Calu3 (cell line): ENCODE data around the gene ARHGEF16. TPM values are rescaled to one million over a fixed set of nuclear protein-coding genes. Genes with fewer than 3 reads are reported as not detected.

Source experiments
- total RNA-seq: library from RNA; stranded (reverse); gene quantifications from 2 replicates; pipeline ENCODE4 v1.2.3, GENCODE V29; 2022

The ARHGEF16 gene
- total RNA-seq, 1 experiment from 2014 or later, result 24.2 TPM

Other genes with a start within 250 kb of the ARHGEF16 start
- gene MEGF6, start 156.8 kb downstream of the ARHGEF16 start, total RNA-seq, result 32.4 and 33.8 TPM in 2 replicates
- 22.5 and 27.3 TPM in 2 replicates for gene TPRG1L, start 170.3 kb downstream of the ARHGEF16 start, total RNA-seq
- 14.9 and 18.6 TPM in 2 replicates for gene WRAP73, start 195.4 kb downstream of the ARHGEF16 start, total RNA-seq
- gene TP73, start 197.9 kb downstream of the ARHGEF16 start, total RNA-seq, result 0.34 and 0.54 TPM in 2 replicates